IMR-90 (cell line): ENCODE measurements around the gene LRPAP1. TPM values are rescaled to one million over a fixed set of nuclear protein-coding genes. Genes with fewer than 3 reads are reported as not detected.
"Not testable (repeated sequence)": the region's sequence is repeated elsewhere in the genome, so short reads cannot be mapped to it uniquely, and the experiment has no call there.

Source experiments
- ATAC-seq: fragments of 200-7000 bp; cut with Tn5 transposase; 2 replicates; pipeline ENCODE4 v1.9.1; 2020; ENCODE audit warnings: low read depth, mild to moderate bottlenecking, moderate library complexity
- BruUV-seq: library from RNA; stranded (reverse); fragments of 400-500 nt; replicated peaks from 2 replicates; lab custom pipeline; 2021; lab: Mats Ljungman, UMichigan
- CTCF ChIA-PET: fragments of 300-600 bp; formaldehyde crosslinking; extraction: SDS; loops from one replicate; lab custom pipeline; 2021; ENCODE audit warnings: antibody characterized with exemption; lab: Yijun Ruan, JAX
- POLR2A ChIA-PET: fragments of 300-600 bp; sonication (Branson Sonifier 250); formaldehyde crosslinking; loops from one replicate; lab custom pipeline; 2022; ENCODE audit warnings: antibody characterized with exemption; ENCODE audit not compliant: unreplicated experiment; lab: Charles Lee
- DNase-seq: peaks from one replicate; pipeline ENCODE4 v3.0.0; 2013
- H2AFZ ChIP-seq: replicated peaks from 2 replicates; pipeline ENCODE3; 2013; ENCODE audit warnings: low read length, mild to moderate bottlenecking; ENCODE audit not compliant: poor library complexity
- H2AK5ac ChIP-seq: 2 replicates; pipeline ENCODE4 v1.6.1; 2013; ENCODE audit warnings: low read depth, low read length, inconsistent platforms
- H2AK9ac ChIP-seq: replicated peaks from 2 replicates; pipeline ENCODE3; 2013; ENCODE audit warnings: mild to moderate bottlenecking, low read depth, low read length, moderate library complexity; ENCODE audit not compliant: poor library complexity
- H2BK120ac ChIP-seq: 2 replicates; pipeline ENCODE4 v1.6.1; 2013; ENCODE audit warnings: low read depth, low read length, inconsistent platforms
- H2BK15ac ChIP-seq: 3 replicates; pipeline ENCODE4 v1.6.1; 2013; ENCODE audit warnings: low read depth, low read length, inconsistent platforms
- H2BK20ac ChIP-seq: 2 replicates; pipeline ENCODE4 v1.6.1; 2013; ENCODE audit warnings: low read depth, mild to moderate bottlenecking, inconsistent platforms, low read length, moderate library complexity
- H2BK5ac ChIP-seq: 2 replicates; pipeline ENCODE4 v1.6.1; 2013; ENCODE audit warnings: mild to moderate bottlenecking, low read depth, low read length, inconsistent platforms; ENCODE audit not compliant: poor library complexity, severe bottlenecking
- H3K14ac ChIP-seq: replicated peaks from 2 replicates; pipeline ENCODE4 v1.6.1; 2013; ENCODE audit warnings: low read depth, low read length, inconsistent platforms
- H3K18ac ChIP-seq: 2 replicates; pipeline ENCODE4 v1.6.1; 2013; ENCODE audit warnings: low read depth, low read length, control low read depth
- H3K23ac ChIP-seq: 2 replicates; pipeline ENCODE4 v1.6.1; 2013; ENCODE audit warnings: low read depth, low read length, inconsistent platforms
- H3K27ac ChIP-seq: 2 replicates; pipeline ENCODE4 v1.5.1; 2013; ENCODE audit warnings: mild to moderate bottlenecking, control low read depth, low read length; ENCODE audit not compliant: insufficient read depth
- H3K27me3 ChIP-seq: 2 replicates; pipeline ENCODE4 v1.6.1; 2013; ENCODE audit warnings: low read length; ENCODE audit not compliant: control insufficient read depth, insufficient read depth
- H3K36me3 ChIP-seq: 2 replicates; pipeline ENCODE4 v1.6.1; 2013; ENCODE audit warnings: low read length, mixed read lengths; ENCODE audit not compliant: control insufficient read depth, insufficient read depth
- H3K4ac ChIP-seq: 2 replicates; pipeline ENCODE4 v1.6.1; 2013; ENCODE audit warnings: low read depth, low read length, inconsistent platforms
- H3K4me1 ChIP-seq: 2 replicates; pipeline ENCODE4 v1.6.1; 2013; ENCODE audit warnings: low read length, mixed read lengths; ENCODE audit not compliant: control insufficient read depth, insufficient read depth
- H3K4me2 ChIP-seq: 2 replicates; pipeline ENCODE4 v1.6.1; 2013; ENCODE audit warnings: low read depth, mild to moderate bottlenecking, control low read depth, low read length, moderate library complexity
- H3K4me3 ChIP-seq: 2 replicates; pipeline ENCODE4 v1.5.1; 2013; ENCODE audit warnings: low read depth, mild to moderate bottlenecking, control low read depth, low read length, moderate library complexity; ENCODE audit not compliant: insufficient read depth
- H3K56ac ChIP-seq: 2 replicates; pipeline ENCODE4 v1.6.1; 2013; ENCODE audit warnings: low read length, inconsistent platforms; ENCODE audit not compliant: insufficient read depth; ENCODE audit errors: extremely low read depth
- H3K79me1 ChIP-seq, 2 experiments: 2 replicates each; pipeline ENCODE4 v1.6.1; 2013; ENCODE audit warnings: low read length in 2 of 2, inconsistent platforms in 1 of 2, low read depth in 1 of 2
- H3K9ac ChIP-seq: 2 replicates; pipeline ENCODE4 v1.6.1; 2013; ENCODE audit warnings: low read depth, low read length, control low read depth
- H3K9me1 ChIP-seq: 2 replicates; pipeline ENCODE4 v1.6.1; 2013; ENCODE audit warnings: low read length, inconsistent platforms; ENCODE audit not compliant: insufficient read depth
- H3K9me3 ChIP-seq: 2 replicates; pipeline ENCODE4 v1.6.1; 2013; ENCODE audit warnings: low read length; ENCODE audit not compliant: control insufficient read depth, insufficient read depth
- H4K20me1 ChIP-seq: 2 replicates; pipeline ENCODE4 v1.6.1; 2013; ENCODE audit warnings: low read length, inconsistent platforms; ENCODE audit not compliant: insufficient read depth
- H4K5ac ChIP-seq: 2 replicates; pipeline ENCODE4 v1.6.1; 2013; ENCODE audit warnings: mild to moderate bottlenecking, low read depth, low read length, control low read depth
- H4K8ac ChIP-seq, 2 experiments: 2 replicates each; pipeline ENCODE4 v1.6.1; 2013; ENCODE audit warnings: low read depth in 2 of 2, low read length in 2 of 2, control low read depth in 1 of 2, inconsistent platforms in 1 of 2
- H4K91ac ChIP-seq: 2 replicates; pipeline ENCODE4 v1.6.1; 2013; ENCODE audit warnings: low read depth, low read length, inconsistent platforms; ENCODE audit not compliant: insufficient read depth
- WGBS, 2 experiments: methylation state at CpG; one replicate each; pipeline versions ENCODE4 v1.1.5 to v1.1.7; 2013; ENCODE audit warnings: missing lambda C conversion rate in 2 of 2; ENCODE audit not compliant: insufficient read length in 1 of 2; ENCODE audit errors: extremely low coverage in 2 of 2; 5-methylcytosine and 5-hydroxymethylcytosine counted together
- dilution Hi-C: fragments of 300-500 bp; cut with HindIII; formaldehyde crosslinking; loops from one replicate; pipeline ENCODE4 v1.14.3; 2018; ENCODE audit warnings: low sequenced_read_pairs; ENCODE audit not compliant: unreplicated experiment
- in situ Hi-C: fragments of 300-500 bp; cut with MboI; formaldehyde crosslinking; loops from 3 replicates; pipeline ENCODE4 v1.14.3; 2019; ENCODE audit warnings: low sequenced_read_pairs, inconsistent platforms, mixed read lengths
- intact Hi-C: fragments of 100-400 bp; cut with micrococcal nuclease; formaldehyde crosslinking; loops from 2 replicates; pipeline ENCODE4 v1.10.0; 2022
- polyA plus RNA-seq, 3 experiments: library from polyadenylated mRNA; depleted of rRNA; stranded (reverse); fragments of >200 nt; gene quantifications; 2 replicates each; pipeline ENCODE4 v1.2.3, GENCODE V29; 2012; ENCODE audit warnings: low replicate concordance in 1 of 3
- total RNA-seq: library from RNA; depleted of rRNA; stranded (reverse); fragments of >200 nt; gene quantifications from 2 replicates; pipeline ENCODE4 v1.2.3, GENCODE V29; 2012

The LRPAP1 gene
- total and polyA plus RNA-seq, 2 of the 4 experiments (the other 2 are of a cell fraction) = 135 to 175 TPM

DNA sequence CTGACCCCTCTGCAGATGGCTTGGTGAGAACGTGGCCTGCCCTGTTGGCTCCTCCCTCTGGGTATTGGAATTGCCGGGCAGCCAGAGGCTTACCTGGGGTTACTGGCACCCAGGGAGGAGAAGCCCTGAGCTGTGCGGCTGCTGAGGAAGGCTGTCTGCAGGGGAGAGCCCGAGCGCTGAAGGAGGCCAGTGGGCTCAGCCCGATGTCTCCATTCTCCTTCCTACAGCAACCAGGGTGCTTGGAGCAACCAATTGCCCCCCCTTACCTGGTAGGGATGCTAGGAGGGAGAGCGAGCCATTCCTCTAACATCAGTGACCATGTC is 26.3 kb upstream of the LRPAP1 start:
- intact Hi-C loops, H2BK5ac ChIP-seq, H4K5ac ChIP-seq, H3K27me3 ChIP-seq, H4K91ac ChIP-seq, H3K4me1 ChIP-seq, H3K4me3 ChIP-seq, H3K79me1 ChIP-seq, DNase-seq, H2BK20ac ChIP-seq, H3K9me1 ChIP-seq, H3K27ac ChIP-seq, dilution Hi-C loops, H2AFZ ChIP-seq, H3K9ac ChIP-seq, BruUV-seq, H3K23ac ChIP-seq, H3K18ac ChIP-seq, POLR2A ChIA-PET, H2BK15ac ChIP-seq, ATAC-seq, in situ Hi-C loops, H3K56ac ChIP-seq, H2AK9ac ChIP-seq, H4K8ac ChIP-seq, CTCF ChIA-PET, H2BK120ac ChIP-seq, H3K4ac ChIP-seq, H3K36me3 ChIP-seq, H3K14ac ChIP-seq, H4K20me1 ChIP-seq, H2AK5ac ChIP-seq, H3K9me3 ChIP-seq, H3K4me2 ChIP-seq: not testable (repeated sequence)
- no CpG with 5 or more reads among the region's 7 CpGs for WGBS, 2 experiments

DNA sequence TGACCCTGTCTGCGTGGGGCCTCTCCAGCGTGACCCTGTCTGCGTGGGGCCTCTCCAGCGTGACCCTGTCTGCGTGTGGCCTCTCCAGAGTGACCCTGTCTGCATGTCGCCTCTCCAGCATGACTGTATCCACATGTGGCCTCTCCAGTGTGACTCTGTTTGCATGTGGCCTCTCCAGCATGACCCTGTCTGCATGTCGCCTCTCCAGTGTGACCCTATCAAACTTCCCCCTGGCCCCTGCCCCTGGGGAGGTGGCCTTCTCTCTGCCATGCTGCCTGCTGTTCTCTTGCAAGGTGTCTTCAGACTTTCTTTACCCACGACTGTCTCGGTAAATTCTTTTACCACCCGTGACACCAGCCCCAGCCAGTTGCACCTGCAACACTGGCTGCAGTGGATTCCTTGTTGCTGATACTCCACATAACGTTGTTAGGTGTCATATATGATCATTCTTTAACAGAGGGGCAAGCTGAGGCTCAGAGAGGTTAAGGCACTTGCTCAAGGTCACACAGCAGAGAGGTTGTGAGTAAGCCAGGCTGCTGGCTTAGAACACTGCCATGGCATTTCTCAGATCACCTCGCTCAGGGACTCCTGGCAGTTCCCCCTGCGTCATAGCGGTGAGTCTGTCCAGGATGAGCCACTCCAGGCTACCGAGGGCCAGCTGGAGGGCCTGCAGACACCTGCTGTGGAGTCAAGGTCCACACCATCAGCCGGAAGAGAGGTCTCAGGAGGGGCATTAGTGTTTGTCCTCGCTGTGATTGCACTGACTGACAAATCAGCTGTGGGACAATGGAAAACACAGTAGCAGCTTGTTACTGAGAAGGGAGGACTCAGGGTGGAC is 25.7 kb upstream of the LRPAP1 start:
- H3K23ac ChIP-seq, H2AFZ ChIP-seq, H3K18ac ChIP-seq, H3K9me3 ChIP-seq, H2BK5ac ChIP-seq, H3K9me1 ChIP-seq, intact Hi-C loops, H4K91ac ChIP-seq, H3K27me3 ChIP-seq, POLR2A ChIA-PET, H2BK20ac ChIP-seq, H3K27ac ChIP-seq, H3K4me2 ChIP-seq, H4K8ac ChIP-seq, H2AK5ac ChIP-seq, BruUV-seq, DNase-seq, H3K4me3 ChIP-seq, in situ Hi-C loops, H2AK9ac ChIP-seq, H3K4ac ChIP-seq, ATAC-seq, H3K4me1 ChIP-seq, H3K36me3 ChIP-seq, H4K20me1 ChIP-seq, dilution Hi-C loops, H3K14ac ChIP-seq, H4K5ac ChIP-seq, H3K56ac ChIP-seq, H3K9ac ChIP-seq, CTCF ChIA-PET, H2BK15ac ChIP-seq, H3K79me1 ChIP-seq, H2BK120ac ChIP-seq: not testable (repeated sequence)
- 31% methylated on average over 3 of the region's 17 CpGs; no CpG with 5 or more reads in 1 of the 2 experiments for WGBS, 2 experiments
